NCI-H2196 (cell line): ENCODE data around the gene DOK3.
"Not testable (repeated sequence)": the region's sequence is repeated elsewhere in the genome, so short reads cannot be mapped to it uniquely, and the experiment has no call there.

Experiments used
- DNase-seq: peaks from one replicate; lab custom pipeline; 2025; ENCODE audit not compliant: unreplicated experiment; lab: John Stamatoyannopoulos, UW

DOK3 gene

DNA sequence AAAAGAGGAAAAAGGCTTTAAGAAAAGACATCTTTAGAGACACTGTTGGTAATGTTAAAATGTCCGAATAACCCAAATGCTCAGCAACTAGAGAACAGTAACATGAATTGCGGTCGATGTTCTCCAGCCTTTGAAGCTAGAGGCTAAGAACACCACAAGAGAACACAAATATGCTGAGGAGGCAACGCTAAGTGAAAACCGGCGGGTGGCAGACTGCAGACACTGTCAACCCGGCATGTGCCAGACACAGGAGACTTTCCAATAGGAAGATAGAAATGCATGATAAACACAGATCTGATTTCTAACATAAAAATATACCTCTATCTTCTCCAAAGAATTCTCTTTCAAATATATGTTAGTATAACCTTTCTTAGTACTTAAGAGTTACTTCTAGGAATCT, 25.5 kb upstream of the DOK3 start:
- DNase-seq: no peak

DNA sequence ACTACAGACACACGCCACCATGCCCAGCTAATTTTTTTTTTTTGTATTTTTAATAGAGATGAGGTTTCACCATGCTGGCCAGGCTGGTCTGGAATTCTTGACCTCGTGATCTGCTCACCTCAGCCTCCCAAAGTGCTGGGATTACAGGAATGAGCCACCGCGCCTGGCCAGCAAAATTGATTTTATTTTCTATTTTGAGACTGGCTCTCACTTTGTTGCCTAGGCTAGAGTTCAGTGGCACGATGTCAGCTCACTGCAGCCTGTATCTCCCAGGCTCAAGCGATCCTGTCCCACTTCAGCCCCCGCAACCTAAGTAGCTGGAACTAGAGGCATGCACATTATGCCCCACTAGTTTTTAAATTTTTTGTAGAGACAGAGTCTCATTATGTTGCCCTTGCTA, 24.8 kb upstream of the DOK3 start:
- DNase-seq: not testable (repeated sequence)

DNA sequence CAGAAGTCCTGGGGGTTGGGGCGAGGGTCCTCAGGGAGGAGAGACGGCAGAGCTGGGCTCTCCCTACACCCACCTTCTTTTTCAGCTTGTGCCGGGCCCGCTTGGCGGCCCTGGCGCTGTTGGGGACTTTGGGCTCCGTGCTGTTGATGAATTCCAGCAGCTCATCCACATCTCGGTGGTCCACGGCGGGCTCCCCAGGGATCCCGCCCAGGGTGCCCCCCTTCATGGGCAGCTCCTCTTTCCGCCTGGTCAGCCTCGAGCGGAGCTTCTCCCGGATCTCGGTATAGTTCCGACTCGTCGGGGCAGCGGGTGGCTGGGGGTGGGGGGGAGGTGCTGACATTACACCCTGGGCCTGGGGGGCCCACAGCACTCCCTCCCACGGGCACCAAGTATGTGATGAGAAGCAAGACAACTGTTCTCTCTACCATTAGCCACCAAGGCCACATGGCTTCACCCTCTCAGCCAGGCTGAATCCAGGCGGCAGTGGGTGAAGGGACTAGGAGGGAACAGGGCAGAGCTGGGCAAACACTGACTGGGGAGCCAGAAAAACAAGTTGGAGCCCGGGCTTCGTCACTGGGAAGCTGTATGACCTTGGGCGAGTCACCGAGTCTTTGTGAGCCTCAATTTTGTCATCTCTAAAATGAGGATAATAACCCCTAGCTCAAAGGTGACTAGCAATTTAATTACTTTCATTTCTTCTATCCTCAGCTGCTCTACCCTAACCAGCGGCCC, 21.7 kb upstream of the DOK3 start:
- no peak for DNase-seq

DNA sequence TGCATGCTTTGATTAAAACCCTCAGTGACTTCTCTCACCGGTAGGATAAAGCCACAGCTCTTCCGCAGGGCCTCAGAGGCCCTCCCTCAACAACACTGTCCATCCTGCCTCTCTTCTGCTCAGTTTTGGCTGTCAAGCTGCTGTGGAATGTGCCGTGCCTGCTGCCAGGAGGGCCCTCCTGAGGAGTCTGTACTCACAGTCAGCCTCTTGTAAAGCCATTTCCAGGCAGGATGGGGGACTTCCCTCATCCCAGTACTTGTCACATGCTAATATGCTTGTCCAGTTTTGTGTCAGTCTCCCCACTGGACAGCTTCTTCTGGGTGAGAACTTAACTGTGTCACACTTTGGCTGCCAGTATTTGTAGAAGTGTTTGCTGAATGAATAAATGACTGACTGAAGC, 21.0 kb upstream of the DOK3 start:
- no peak for DNase-seq

DNA sequence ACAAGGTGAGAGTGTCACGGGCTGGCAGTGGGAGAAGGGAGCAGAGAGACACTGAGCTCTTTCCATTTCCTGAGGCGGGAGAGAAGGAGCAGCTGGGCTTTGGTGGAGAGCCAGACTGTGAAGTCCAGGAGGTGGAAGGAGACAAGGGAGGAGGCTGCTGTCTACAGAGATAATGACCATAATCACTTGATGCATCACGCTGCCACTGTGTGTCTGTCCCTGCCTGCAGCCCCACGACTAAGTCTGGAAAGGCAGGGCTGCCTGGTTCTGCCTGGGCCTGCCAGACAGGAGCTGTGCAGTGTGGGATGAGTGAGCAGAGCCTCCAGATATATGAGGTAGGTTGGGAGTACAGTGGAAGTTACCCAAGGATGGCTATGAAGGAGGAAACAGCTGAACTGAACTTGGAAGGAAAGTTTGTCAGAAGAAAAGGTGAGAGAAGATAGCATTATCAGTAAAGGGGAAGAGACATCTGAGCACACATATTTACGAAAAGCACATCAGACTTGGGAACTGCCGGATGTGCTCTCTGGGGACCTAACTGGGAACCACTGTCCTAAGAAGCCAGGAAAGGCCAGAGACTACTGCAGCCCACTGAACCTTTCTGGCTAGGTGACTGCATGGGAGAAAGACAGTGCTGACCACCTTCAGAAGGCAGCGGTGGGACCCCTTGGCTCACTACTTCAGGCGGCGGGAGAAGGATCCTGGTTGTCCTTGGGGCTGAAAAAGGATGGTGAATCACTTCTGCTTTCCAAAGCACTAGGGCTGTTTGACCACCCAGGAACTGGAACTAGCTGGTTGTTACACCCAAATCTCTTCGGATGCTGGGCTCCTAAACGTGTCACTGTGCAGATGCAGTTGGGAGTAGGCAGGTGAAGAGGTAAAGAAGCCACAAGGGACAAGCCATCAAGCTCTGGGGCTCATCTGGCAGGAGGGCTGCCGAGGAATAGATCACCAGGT, 19.9 kb upstream of the DOK3 start:
- no peak for DNase-seq

DNA sequence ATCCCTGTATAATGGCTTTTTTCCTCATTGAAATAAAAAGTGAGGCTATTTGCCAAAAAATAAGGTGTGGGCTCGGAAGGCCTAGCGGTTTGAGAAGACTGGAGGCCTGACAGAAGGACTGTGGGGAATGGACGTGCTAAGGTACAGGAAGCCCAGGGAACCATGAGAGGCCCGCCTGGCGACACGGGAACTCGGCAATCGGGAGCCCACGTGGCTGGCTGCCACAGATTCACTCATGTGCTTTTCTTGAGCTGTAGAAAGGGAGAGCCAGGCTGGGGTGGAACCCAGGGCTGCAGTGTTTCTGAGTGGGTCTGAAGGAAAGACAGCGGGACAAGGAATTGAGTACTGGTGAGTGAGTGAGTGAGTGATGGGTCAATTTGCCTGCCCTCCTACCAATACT, 19.0 kb upstream of the DOK3 start:
- DNase-seq: no peak

DNA sequence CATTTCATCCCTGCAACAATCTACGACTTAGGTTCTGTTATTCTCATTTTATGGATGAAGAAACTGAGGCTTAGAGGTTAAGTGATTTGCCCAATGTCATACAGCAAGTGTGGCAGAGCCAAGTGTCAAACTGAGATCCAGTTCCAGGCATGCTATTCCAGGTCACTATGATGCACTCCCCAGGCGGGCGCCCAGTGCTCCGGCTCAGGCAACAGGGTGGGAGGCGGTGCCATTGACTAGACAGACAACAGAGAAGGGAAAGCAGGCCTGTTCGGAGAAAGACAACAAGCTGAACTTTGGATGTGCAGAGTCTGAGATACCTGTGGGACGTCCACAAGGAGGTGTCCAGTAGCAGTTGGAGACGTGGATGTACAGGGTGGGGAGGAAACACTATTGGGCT, 18.0 kb upstream of the DOK3 start:
- DNase-seq: no peak

DNA sequence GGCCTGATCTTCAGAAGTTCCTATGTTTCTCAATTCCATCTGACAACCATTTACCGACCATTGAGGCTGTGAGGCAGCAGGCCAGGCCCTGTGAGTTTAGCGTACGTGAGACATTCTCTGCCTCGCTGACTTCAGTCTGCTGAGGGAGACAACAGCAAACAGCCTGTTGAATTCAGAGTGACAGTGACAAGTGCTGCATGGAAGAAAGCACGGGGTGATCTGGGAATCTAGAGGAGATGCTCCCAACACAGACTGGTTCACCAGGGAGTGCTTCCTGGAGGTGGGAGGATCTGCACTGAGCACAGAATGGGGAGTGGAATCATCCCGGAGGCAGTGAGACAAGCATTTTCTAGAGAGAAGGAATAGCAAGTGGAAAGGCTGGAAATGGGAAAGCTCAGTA, 17.2 kb upstream of the DOK3 start:
- no peak for DNase-seq

DNA sequence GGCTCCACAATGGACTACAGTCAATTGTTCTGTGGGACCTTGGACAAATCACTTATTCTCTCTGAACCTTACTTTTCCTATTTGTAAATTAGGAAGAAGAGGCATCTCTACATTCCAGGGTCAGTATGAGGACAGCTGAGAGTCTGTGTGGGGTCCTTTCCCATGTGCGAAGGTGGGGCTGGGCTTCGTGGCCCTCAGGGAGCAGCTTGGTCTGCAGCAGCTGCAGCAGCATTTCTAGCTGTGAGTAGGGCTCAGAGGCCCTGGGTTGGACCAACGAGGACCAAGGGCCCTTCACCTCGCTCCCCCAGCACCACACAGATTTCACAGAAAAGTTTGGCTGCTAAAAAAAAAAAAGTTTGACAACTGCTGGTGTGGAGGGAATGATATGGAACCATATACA, 16.6 kb upstream of the DOK3 start:
- DNase-seq: no peak

DNA sequence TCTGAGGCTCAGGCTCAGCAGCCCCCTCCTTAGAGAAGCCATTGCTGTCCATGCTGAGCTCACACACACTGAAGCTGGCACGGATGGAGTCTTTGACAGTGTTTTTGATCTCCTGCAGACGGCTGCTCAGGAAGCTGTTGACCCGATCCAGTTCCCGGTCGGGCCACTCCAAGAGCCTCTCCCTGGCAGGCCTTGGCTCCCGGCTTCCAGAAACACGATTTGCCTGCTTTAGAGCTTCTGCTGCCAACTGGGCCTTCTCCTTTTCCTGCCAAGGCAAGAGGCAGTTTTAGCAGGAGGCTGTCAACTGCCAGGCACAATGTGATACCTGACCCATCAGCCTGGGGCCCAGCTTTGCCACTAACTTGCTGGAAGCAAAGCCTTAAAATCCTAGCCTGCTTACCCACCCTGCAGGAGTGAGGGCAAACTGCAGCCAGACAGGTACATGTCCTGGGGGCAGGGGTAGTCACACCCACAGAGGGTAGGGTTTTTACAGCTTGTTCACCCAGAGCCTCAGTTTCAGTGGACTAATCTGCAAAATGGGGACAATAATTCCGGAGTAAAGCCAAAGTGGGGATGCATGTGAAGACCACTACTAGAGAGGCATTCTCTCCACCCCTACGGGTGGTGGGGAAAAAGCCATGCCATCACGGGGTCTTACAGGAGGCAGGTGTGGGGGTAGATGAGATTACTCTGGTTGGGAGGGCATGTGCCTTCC, 15.5 kb upstream of the DOK3 start:
- DNase-seq: no peak

DNA sequence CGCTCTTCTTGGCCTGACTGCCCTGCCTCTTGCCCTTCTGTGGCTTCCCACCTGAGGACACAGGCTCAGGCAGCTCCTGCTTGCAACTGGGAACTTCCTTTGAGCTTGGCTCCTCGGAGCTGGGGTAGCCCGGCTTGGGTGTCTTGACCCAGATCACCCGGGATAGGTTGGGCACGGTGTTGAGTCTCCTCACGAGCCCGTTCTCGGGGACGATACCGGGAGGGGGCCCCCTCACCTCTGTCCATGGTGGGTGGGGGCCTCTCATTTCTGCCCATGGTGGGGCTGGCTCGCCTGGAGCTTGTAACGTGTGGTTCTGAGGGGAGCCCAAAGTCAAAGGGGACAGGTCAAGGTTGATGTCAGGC, 14.9 kb upstream of the DOK3 start:
- DNase-seq: no peak

DNA sequence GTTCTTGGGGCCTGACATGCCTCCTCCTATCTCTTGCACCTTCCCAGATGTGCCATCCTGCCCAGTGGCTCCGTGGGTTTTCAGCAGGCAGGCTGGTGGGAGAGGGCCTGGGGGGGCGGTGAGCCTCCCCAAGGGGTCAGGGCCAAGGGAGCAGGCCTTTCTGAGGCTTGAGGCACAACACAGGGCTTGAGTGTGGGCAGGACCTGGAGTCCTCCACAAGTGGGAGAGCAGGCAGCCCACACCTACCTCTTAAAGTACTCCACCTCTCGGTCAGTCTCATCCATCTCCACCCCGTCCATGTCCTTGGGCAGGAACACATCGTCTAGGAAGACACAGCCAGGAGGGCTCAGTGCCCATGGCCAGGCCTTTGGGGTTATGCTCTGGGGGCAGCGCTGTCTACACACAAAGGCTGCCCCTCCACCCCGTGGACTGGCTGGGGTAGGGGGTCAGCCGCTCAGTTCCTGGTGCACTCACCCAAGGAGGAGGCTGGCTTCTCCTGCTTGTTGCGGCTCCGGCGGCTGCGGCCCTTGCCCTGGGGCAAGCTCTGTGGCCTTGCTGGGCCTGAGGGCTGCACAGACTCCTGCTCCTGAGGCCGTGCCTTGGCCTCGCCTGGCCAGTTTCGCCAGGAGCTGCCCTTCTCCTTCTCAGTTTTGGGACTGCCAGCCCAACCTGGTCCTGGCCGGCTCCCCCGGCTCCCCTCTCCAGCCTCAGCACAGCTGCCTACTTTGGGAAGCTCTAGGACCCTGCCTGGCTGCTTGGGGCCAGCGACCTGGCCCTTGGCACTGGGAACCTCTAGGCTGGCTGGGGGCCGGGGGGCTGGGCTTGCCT, 14.3 kb upstream of the DOK3 start:
- DNase-seq: no peak

DNA sequence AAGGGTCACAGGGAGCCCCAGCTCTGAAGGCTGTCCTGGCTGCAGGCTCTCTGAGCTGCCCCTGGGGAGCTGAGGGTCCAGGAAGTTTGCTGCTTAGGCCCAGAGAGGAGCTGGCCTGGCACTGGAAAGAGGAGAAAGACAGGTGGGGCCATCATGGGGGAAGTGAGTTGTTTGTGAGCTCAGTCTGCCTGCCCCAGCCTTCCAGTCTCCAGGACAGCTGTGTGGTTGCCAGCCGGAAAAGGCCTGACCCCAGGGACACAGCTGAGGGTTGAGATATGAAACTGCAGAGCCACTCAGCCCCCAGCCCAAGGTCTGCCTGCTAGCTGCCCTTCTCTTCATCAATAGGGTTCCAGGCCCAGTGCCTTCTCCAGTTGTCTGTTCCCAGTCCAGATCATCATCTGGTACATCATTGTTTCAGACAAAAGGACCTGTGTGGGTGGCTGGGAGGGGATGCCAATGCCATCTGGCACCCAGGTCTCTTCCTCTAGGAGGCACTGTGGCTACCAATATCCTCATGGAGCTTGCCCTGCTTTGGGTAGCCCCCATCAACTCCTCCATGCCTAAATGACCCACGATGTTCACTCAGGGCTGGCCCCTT, 11.4 kb upstream of the DOK3 start:
- DNase-seq: no peak

DNA sequence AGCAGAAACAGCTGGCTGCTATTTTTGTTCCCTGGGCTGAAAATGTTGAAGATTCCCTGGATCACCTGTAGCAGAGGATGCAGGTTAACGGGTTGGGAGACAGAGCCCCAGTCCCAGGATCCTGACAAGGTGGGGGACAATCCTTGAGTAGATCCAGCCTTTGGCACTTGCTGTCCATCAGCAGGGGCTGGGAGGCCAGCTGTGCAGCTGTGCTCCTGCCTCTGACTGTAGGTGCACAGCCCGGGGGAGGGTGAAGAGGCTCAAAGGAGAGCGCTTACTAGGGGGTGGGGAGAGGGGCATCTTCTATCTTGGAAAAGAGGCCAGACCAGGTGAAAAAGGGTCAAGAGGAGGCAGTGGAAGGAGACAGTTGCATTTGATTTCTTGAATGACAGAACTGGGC, 10.6 kb upstream of the DOK3 start:
- no peak for DNase-seq

DNA sequence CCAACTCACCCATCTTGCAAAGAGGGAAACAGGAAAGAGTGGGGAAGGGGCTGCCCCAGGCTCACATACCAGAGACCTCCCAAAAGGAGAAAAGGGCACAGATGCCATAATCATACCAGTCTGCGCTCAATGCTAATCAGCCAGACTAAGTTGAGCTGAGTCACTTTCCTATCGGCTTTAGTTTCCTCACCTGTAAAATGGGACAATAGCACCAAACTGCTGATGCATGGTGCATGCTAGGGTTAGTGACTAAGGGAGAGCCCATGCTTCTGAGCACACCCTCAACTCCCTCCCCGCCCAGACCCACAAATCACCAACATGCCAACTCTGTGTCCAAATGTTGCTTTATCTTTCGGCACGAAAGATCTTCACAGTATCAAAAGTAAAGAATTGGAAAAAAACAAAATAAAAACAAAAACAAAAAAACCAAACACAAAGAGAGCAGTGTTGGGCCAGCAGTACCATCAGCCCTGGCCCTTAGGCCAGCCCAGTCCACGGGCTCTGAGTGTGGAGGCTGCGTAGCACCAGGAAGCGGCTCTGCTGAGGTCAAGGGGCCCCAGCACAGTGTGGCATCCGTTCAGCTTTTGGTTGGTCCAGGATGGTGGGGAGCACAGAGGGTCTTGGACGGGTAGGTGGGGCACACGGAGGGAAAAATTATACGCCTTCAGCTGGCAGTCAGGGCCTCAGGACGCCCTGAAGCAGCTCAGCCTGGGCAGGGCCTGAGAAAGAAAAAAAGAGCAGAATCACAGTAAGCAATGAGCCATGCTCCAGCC, 10.0 kb upstream of the DOK3 start:
- DNase-seq: no peak

DNA sequence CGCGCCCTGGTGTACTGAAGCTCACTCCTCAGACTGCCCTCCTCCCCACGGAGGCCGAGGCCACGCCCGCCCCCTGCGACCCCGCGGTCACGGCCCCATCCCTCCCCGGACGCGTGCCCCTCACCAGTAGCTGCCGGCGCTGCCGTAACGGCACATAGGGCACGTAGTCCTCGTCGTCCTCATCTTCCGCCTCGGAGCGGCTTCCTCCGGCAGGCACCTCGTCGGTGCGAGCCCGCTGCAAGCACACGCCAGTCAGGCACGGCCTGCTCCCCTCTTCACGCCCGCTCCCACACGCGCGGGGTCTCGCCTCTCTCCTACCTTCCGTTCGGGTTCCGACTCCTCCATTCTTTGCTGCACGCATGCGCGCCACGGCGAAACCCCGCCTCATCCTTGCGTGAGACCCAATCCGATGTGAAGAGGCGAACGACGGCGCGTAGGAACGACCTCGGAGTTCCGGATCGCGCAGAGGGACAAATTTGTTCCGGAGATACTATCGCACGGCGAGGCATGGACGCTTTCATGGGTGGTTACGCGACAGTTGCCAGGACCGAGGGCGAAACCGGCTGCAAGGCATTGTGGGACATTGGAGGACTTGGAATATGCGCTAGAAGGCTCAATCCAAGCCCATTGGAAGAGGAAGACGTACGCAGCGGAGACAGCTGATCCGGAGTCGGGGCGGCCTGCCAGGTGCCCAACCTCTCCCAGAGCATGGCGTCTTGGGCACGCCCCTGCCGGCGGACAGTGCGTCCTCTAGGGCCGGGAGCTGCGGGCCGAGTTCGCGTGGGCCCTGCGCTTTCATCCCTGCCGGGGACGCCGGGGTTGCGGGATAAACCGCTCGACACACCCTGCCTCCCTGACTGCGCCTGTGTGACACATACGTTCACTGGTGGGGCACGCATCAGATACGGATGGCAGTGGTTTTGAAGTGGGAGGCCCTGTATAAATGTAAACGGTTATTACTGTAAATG, 7.3 kb upstream of the DOK3 start, which contains the start of gene DDX41:
Gene DDX41, minus strand, starts transcription at position 361 of the 968 bp plus-strand sequence. Its CDS starts 16 bp downstream, at position 345.
- peak; percentile 99 for DNase-seq

DNA sequence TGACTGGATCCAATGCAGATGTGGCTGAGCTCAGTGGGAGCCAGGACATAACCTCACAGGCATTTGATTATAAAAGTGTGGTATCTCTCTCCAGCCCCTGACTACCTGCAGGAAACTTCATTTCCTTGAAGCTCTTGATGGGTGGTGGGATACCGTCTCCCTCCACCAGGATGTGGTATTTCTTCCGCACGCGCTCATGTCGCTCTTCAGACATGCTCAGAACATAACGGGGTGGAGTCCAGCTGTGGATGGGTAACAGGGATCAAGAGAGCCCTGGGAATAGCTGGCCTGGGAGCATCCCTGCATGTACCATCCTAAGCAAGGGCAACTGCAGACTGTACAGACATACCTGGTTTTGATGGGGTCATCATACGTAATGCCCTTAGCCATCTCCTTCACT, 6.0 kb upstream of the DOK3 start:
- no peak for DNase-seq

DNA sequence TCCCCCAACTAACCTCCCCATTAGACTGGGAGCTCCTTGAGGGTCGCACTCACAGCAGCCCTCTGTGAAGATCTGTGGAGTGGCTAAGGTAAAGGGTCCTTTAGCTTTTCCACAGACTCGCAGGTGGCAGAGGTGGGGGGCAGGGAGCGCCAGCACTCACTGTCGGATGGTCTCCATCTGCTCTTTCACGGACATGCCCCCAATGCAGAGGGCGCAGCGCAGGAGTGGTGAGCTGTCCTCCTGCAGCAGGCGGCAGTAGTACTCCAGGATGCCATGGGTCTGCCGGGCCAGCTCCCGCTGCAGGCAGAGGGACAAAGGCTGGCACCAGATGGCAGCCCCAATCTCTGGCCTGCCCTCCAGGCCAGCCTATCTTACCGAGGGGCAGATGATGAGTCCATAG, 4.9 kb upstream of the DOK3 start:
- DNase-seq: no peak

DNA sequence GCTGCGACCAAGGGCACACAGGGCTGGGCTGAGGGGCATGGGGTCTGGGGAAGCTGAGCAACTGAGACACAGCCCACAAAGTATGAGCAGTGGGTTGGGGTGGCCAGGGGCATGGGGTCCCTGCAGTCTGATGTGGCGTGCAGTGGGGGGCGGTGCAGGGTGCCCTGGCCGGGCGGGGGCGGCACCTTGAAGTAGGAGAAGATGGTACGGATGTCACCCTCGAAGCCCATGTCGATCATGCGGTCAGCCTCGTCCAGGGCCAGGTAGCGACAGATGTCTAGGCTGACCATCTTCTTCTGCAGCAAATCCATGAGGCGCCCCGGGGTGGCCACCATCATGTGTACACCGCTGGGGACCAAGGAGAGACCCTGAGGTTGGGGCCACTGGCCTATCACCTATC, 3.9 kb upstream of the DOK3 start:
- DNase-seq: no peak
